HG03196 (cell line): Measurements from ENCODE around the gene FBXL7.

Source experiments
- ATAC-seq: cut with Tn5 transposase; IDR thresholded peaks from one replicate; pipeline ENCODE4 v1.9.1; 2021; ENCODE audit not compliant: unreplicated experiment

FBXL7 gene

DNA sequence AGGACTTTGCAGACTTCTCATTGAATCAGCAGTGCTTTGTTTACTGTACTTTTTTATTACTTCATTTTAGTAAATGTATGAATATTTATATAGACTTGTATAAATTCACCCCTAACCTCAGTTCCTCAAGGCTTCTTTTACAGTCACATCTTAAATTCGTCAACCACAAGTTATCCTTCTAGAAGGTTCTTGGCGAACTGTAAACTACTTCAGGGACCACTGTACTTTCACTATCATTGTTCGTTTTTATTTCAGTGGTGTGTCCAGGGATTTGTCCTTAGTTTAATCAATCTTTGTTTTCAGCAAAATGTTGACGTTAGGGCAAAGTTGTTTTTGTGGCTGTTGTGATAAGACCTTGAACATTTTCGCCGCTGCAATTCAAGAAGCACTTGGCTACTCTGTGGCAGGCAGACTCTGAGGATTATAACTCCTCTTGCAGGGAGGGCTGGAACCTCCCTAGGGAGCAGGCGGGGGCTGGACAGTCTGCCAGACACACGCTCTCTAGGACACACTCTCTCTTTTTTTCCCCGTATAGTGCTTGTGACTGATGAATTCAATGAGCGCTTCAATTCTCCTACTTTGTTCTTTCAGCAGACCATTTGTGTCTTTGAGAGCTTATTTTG lies 252.8 kb downstream of the FBXL7 start:
- ATAC-seq: no peak

DNA sequence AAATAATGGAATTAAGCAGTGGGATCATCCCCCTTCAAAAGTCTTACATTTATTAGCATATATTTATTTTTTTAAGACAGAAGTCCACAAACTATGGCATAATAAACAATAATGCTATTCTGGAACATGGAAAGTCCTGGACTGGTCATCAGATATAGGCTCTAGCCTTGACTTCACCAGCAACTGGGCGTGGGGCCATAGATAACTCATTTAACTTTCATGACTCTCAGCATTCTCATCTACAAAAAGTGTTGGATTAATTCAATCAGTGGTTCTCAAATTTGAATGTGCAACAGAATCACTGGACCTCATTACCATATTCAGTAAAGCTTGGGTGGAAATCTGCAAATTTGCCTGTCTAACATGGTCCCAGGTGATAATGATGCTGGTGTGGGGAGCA lies 253.8 kb downstream of the FBXL7 start:
- ATAC-seq: no peak

DNA sequence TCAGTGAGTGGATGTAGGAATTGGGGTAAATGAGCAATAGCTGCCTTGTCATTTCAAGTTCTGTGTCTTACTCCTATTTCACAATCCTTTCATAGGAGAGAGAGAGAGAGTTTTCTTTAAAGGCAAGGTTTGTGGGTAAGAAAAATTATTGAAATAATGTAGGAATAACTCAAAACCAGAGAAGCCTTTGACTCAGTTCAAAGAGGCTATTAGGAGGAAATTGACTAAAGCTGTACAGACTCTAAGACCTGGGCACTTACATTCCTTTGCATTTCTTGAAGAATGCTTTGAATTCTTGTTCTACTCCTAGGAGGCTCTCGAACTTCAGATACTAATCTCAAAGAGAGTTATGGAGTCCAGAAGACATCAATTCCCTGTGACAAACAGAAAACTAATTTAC lies 257.1 kb downstream of the FBXL7 start:
- no peak for ATAC-seq

DNA sequence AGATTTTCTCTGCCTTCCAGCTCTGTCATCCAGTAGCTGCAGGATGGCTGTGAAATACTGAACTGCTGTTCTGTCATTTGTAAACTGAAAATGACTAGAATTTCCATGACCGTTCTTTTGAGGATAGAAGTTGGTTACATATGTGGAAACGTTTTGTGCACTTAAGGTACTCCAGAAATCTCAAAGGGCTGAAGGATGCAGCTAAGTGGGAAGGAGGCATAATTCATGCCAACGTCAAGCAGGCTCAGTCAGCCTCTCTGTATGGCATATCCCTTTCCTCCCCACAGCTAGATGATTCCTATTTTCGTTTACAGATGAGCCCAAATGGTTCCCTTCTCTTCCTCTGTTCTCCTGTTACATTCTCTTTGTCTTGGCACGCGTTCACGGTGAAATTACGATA lies 257.6 kb downstream of the FBXL7 start:
- no peak for ATAC-seq

DNA sequence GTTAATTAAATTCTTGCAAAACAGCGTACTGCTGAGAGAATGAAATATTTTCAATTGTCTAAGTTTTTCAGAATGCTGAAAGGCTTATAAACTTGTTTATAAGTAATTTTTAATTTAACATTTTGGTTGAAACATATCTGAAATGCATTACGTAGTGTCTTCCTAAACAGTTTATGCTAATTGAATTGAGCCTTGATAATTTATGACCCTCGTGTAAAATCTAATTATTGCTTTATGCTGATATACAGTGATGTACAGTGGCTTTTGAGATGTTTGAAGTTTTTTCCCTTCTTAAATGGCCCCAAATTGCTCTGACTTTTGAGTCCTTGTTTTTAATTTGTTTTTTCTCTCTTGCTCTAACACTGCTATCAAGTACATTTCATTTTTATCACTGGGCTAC lies 262.7 kb downstream of the FBXL7 start:
- ATAC-seq: no peak

DNA sequence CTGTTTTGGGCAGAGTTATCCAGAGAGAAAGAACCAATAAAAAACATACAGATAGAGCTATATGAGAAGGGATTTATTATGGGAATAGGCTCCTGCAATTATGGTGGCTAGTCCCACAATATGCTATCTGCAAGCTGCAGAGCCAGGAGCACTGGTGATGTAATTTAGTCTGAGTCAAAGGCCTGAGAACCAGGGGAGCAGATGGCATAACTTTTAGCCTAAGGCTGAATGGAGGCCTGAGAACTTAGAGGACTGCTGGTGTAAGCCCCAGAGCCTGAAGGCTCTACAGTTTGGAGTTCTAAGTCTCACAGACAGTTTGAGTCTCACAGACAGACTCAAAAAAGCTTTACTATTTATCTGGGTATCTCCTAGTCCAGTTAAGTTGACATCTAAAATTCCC lies 263.8 kb downstream of the FBXL7 start:
- ATAC-seq: no peak

DNA sequence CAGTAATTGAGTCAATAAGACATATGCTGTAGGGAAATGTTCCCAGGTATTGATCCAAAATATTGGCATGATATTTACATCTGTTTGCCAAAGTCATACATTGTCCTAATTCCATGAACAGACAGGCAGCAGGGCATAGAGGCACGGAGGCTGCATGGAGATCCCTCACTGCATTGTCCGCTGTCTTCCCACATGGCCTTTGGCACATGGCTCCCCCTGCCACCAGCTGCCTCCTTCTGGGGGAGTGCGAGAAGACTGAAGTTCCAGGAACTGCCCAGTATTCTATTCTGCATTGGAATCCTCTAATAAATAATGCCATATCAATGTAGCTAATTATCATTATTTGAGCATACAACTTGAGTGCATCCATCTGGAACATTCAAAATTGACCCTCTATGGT lies 269.0 kb downstream of the FBXL7 start:
- ATAC-seq: no peak

DNA sequence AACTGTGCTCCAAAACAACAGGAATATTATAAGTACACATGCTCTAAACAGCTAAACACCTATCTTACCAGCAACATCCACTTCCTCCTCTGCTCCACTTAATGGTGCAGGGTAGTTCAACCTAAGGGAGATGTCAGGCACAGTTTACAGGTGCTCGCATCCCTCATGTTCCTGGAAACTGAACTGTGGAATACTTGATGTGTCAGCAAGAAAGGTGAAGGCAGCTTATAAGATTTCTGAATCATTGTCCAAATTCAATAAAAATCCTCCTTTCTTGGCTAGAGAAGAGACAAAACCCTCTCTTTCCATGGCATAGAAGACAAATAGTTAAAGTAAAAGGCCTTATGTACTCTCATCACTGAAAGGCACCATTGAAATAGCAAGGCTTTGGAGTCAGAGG lies 272.2 kb downstream of the FBXL7 start:
- ATAC-seq: no peak

DNA sequence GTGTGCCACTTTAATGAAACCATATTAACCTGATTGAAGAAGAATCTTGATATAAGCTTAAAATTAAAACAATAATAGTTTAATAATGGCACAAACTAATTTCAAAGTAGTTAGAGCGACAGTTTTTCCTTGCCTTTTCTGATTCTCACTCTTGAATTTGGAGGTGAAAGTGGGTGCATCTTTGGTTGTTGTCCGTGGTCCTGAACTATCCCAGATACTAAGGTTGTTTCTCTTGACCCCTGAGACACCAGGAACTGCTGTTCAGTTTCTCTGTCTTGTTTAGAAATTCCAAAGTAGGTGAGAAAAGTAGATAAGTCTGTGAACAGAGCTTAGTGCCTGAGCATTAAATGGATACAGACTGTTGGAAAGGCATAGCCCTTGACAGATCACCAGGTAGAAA lies 274.7 kb downstream of the FBXL7 start:
- ATAC-seq: no peak

DNA sequence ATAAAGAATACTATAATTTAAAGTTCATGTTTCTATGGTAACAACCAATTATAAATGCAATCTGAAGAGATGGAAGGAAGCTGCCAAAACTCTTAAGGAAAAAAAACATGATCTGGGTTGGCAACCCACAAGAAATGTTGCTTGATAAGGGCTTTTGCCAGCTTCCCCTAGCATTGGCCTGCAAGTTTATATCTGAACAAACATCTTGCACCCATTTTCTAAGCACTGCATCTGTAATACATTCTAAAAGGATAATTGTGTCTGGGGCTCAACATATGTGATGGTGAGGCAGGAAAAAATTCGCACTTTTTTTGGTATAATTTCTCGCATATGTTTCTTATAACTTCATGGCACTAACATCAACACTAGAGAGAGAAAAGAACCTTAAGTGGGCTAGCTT lies 276.4 kb downstream of the FBXL7 start:
- no peak for ATAC-seq

DNA sequence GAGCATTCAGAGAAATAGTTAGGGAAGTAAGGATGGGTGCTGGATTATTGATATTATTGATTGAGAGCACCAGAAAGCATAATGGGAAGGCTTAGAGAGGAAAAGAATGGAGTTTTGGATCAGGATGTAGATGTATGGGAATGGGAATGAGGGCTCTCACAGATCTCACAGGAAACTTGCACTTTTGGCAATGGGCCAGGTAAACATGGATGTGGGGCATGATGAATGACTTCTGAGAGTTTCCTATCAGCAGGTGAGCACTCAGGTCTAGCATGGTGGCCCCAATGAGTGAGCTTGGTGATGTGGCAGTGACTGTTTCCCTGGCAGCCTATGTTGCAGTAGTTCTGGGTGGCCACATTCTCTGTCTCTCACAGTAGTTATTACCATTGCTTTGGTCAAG lies 283.8 kb downstream of the FBXL7 start:
- ATAC-seq: no peak

DNA sequence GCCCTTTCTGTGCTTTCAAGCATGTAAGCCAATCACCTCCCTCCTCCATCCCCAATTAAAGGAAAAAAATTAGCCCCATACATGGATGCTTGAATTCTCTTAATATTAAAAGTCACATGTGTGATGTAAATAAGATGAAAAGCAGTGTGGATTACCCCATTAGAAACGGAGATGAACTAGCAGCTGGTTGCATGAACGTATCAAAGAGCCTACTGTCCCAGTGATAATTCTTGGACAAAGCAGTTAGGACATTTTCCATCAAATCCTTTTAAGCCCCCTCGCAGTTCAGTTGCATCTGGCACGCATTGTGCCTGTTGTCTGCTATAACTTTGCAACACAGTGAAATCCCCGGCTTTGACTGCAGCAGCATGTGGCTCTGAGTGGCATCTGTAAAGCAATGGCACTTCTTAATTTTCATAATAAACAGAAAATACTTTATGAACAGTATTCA lies 285.6 kb downstream of the FBXL7 start:
- no peak for ATAC-seq

DNA sequence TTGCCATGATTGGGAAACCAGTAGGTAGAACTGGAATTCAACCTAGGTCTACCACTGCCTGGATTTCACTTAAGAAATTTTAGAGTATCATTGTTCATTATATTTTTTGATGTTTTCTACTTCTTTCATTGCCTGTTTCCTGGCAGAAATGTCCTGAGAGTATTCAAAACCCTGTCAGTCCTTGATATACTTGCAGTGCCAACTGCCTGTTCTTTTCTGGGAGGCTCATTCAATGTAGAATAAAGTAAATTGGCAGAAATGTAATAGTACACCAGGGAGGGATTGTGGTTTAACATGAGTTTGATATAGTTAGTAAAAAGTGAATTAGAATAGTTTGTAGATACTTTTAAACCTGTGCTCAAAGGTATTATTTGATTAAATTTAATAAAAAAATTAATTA lies 286.3 kb downstream of the FBXL7 start:
- no peak for ATAC-seq

DNA sequence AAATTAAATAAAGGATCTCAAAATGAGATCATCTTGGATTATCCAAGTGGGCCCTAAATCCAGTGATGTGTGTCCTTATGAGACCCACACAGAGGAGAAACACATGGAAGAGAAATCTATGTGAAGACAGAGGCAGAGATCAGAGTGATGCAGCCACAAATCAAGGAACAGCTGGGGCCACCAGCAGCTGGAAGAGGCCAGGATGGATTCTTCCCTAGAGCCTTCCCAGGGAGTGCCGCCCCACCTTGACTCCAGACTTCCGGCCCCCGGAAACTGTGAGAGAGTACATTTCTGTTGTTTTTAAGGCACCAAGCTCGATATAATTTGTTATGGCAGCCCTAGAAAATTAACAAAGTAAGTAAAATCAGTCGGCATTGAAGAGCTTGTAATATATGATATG lies 286.9 kb downstream of the FBXL7 start:
- ATAC-seq: no peak

DNA sequence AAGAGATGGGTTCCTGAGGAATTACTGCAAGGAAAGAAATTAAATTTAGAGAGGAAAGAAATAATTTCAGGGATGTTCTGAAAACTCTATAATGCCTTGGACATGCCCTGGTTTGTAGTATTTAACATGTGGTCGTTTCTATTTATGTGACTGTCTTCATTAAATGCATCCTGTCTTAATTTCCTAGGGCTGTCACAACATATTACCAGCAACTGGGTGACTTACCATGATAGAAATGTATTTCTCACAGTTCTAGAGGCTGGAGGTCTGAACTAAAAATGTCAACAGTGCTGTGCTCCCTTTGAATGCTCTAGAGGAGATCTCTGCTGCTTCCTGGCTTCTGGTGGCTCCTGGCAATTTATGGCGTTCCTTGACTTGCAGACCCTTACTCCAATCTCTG lies 287.7 kb downstream of the FBXL7 start:
- no peak for ATAC-seq

DNA sequence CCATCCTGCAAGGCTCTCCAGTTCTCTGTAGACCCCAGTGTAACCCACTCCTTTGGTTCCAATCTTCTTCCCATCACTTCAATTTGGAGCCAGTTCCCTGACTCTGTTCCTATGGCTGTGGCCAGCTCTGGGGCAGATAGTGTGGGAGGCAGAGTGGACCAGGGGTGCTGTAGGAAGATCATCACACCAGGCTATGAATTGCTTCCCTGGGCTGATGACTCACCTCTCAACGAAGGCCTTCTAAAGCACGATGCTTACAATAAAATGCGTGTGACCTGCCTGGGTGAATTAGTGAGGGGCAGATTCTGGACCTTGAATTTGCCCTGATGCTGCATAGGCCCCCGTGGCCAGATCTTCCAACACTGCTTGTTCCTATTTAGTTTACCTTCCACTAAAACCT lies 289.7 kb downstream of the FBXL7 start:
- no peak for ATAC-seq

DNA sequence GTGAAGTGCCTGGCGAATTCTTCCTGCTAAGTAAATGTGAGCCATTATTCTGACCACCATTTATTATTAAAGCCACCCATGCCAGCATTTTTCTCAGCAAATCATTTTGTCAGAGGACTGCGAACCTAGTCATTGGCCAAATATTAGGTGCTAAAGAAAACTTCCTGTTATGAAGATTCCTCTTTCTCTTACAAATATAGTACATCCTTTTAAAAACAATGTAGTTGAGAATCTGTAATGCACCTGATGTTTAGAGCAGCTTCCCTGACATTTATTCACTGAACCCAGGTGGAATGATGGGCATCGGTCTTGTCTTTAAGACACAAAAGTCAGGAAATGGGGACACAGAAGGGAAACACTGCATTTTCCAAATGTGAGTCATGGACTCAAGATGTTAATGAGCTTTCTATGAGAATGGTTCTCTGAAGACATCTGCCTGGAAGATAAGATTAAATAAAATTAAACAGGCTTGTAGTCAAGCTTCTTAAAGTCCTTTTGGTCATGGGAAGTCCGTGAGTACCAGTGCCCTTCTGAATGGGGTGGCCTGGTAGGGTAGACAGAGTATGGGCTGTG lies 290.6 kb downstream of the FBXL7 start:
- ATAC-seq: no peak

DNA sequence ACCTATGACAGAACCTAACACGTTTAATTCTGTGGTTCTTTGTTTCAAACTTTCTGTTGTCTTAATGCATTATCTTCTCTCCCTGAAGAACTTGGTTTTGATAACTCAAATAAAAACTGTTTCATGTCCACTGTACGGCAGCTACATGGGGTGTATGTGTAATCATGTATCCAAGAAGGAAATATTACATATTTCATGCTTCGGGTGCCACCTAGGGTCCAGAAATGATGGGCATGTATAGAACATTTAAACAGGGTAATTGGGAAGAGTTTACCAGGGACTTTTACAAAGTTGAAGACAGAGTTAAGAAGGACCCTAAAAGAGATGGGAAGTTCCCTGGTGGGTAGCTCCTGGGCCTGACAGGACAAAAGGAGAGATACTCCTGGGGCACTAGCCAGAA lies 291.3 kb downstream of the FBXL7 start:
- no peak for ATAC-seq

DNA sequence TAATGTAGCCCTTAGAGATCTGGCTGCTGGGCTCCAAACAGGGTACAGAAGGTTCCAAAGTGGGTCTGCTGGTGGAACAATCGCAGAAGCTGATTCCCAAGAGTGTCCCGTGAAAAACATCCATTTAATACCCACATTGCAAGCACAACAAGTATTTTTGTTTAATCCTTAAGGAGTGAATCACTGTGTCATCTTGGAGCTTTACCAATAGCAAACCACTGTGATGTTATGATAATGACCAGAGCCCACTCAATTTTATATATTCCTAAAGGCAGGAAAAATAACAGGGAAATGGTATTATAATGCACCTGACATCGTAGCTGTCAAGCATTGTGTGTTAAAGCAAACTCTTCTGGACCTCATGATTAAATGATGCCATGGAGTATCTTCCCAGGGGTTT lies 291.9 kb downstream of the FBXL7 start:
- no peak for ATAC-seq

DNA sequence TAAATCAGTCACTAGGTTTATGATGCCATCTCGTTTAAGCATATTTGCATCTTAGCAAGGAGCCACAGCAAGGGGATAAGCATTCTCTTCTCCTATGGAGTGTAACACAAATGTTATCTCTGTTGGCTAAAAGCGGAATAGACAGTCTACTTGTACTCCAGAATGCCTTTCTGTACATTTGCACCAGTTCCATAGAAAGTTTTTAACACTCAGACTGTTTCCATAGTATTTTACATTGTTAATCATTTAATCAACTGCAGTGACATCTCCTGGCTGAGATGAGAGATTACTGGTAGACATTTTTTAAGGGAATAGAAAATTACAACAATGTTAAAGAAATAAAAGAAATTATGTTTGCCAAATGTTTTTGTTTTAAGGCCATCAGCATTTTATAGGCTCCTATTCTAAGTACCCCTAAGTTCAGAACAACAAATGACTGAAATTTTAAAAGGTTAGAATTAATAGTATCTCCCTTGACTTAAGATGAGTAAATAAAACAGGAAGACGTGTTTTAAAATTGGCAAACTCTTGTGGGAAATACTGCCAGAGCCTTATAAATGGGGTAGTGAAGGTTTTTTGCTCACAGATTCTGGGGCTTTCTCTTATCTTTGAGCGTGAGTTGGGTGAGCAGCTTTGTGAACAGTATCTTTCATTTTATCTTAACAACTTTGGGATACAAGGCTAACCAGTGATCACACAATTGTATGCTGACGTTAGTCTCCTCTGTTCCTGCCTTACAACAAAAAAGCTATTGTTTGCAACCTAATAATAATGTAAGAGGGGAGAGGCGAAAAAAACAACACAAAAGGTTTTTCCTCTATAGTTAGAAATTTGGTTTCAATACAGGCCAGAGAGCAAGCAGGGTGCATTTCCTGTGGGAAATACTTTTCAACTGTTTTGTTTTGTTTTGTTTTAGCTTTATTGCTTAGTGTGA lies 294.3 kb downstream of the FBXL7 start:
- ATAC-seq: no peak

DNA sequence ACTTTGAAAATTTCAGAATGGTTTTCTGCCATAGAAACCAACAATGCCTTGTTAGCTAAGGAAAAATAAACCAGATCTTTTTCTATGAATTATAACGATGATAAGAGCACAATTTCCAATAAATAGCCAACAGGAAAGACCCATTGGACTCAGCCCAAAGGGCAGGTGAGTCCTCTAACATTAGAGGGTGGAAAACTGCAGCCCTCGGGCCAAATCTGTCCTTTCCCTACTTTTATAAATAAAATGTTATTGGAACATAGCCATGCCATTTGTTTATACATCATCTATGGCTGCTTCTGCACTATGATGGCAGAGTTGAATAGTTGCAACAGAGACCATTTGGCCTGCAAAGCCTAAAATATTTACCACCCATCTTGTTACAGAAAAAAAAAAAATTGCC lies 296.1 kb downstream of the FBXL7 start:
- ATAC-seq: no peak

DNA sequence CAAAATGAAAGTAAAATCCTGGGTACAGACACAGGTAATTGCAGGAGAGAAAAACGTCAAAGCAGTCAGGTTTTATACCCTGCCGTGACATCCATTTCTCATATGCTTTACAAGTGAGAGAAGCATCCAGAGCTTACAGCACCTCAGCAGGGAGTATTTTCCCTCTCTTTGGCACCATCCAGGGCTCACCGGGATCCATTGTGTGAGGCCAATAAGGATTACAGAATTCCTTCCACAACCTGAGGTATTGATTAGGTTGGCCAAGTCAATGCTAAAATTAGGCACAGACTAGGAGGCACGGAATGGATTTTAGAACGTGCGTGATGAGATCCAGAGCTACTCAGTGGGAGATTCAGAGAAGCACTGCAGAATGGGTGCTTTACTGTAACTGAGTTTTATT lies 296.6 kb downstream of the FBXL7 start:
- no peak for ATAC-seq
